NCI-H1436 (cell line): ENCODE measurements around the gene TBCD.

Source experiments
- DNase-seq: peaks from one replicate; lab custom pipeline; 2025; lab: John Stamatoyannopoulos, UW

The TBCD gene

GRCh38 chr17:82791532-82791931, 39.7 kb downstream of the TBCD start:
- no peak for DNase-seq

DNA sequence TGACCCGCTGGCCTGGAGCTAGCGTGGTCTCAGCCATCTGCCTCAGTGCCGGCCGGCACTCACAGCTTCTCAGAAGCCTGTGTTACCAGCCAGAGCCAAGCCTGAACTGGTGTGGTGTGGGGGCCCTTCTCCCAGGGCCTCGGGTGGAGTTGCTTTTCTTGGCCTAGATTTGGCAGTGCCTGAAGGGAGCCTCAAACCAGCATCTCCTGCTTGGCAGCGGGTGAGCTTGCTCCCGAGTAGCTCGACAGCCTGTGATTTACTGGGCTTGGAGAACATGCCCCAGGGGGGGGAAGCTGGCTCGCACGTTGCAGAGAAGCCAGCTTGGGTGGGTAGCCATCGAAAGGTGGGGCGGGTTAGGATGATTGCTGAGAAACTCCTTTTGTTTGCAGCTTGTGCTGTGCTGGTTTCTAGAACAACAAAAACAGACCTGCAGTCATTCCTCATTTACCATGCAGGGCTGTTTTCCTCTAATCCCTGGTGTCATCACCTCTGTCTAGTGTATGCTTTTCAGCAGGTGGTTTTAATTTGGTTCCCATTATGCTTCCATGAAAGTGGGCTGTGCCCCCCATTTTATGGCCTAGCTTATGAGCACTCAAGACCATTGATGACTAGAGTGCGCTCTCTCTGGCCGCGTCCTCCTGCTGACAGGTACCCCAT, 42.2 kb downstream of the TBCD start:
- peak; percentile 54 for DNase-seq

DNA sequence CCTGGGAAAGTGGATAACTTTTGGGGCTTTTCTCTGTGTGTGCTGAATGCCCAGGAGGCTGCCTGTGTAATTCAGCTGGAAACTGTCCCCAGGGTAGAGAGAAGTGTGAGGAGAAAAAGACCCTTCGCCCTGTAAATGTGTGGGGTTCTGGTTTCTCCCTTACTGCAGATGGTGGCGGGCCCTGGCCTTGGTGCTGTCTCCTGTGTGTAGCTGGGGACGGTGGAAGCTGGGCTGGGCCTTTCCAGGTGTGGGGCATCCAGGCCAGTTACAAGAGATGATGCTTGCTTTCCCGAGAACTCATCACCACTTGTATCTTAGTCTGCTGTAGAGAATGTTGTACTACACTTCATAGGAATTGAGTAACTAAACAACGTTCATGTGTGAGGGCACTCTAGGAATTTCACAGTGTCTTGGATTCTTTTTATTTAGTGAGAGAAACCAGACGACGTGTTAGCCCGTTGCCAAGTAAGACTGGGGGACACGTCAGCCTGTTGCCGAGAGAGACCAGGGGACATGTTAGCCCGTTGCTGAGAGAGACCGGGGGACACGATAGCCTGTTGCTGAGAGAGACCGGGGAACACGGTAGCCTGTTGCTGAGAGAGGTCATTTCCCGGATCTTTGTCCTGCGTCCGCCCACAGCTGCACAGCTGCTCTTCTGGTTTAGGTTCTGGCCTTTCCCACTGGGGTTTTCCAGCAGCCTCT, 43.1 kb downstream of the TBCD start:
- no peak for DNase-seq

DNA sequence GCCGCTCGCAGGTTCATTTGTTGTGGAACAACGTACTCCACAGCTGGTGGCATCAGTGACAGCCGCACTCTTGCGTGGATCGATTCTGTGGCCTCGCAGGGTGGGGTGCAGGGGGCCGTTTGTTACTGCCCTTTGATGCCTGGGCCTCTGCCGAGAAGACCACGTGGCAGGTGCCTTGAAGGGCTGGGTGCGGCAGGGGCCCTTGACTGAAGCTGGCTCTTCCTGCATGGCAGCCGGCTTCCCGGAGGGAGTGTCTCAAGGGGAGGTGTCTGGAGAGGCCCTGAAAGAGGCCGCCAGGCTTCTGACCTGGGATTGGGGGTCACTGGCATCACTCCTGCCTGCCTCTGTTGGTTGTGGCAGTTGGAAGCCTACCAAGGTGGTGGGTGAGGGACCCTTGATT, 43.8 kb downstream of the TBCD start:
- DNase-seq, result no peak

GRCh38 chr17:82797061-82797460, 45.2 kb downstream of the TBCD start:
- no peak for DNase-seq

DNA sequence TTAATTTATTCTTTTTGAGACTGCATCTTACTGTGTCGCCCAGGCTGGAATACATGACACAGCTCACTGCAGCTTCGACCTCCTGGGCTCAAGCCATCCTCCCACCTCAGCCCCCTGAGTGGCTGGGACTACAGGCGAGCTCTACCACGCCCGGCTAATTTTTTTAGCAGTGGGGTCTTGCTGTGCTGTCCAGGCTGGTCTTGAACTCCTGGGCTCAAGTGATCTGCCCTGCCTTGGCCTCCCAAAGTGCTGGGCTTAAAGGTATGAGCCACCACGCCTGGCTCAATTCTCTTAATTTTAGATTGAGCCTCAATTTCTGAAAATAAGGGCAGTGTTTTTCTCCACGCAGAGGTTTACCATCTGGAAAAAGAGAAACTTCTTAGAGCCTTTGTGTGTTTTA, 46.9 kb downstream of the TBCD start:
- no peak for DNase-seq

DNA sequence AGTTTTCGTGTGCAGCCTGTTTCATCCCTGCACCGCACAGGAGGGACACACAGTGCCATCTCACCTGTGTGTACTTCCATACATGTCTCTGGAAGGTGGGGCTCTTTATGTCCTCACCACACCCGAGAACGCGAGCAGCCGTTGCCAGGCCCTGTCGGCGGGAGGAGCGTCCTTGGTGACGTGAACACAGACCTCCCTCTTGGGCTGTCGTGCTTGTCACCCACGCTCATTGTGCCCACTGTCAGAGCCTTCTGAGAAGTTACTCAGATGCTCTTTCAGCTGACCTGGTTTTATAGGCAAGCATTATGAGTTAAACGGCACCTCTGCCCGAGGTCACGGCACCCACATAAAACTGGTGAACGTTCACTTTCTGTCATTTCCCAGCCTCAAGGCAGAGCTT, 47.7 kb downstream of the TBCD start:
- DNase-seq, result no peak

DNA sequence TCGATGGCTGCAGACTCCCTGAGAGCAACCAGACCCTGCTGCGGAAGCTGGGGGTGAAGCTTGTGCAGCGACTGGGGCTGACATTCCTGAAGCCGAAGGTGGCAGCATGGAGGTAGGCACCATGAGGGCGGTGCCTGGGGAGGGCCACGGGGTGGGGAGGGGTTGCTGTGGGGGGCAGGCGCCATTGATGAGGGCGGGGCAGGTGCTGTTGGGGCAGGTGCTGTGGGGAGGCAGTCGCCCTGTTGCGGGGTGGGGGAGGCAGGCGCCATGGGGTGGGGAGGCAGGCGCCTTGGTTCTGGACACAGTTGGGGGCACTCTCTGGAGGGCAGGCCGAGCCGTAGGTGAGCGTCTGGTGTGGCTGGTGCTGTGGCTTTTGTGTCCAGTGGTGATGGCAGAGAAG, 49.0 kb downstream of the TBCD start:
- no peak for DNase-seq

DNA sequence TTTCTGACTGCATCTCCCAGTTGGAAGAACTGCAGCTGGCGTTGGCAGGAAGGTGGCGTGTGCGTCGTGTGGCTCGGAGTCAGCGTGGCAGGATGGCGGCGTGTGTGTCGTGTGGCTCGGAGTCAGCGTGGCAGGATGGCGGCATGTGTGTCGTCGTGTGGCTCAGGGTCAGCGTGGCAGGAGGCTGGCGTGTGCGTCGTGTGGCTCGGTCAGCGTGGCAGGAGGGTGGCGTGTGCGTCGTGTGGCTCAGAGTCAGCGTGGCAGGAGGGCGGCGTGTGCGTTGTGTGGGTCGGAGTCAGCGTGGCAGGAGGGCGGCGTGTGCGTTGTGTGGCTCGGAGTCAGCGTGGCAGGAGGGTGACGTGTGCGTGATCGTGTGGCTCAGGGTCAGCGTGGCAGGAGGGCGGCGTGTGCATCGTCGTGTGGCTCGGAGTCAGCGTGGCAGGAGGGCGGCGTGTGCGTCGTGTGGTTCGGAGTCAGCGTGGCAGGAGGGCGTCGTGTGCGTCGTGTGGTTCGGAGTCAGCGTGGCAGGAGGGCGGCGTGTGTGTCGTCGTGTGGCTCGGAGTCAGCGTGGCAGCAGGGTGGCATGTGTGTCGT, 49.6 kb downstream of the TBCD start:
- DNase-seq, result no peak

GRCh38 chr17:82802075-82802780, 50.4 kb downstream of the TBCD start:
- DNase-seq, result no peak

- DNase-seq, result no peak
Measured at GRCh38 chr17:82803185-82803584, 51.3 kb downstream of the TBCD start.

DNA sequence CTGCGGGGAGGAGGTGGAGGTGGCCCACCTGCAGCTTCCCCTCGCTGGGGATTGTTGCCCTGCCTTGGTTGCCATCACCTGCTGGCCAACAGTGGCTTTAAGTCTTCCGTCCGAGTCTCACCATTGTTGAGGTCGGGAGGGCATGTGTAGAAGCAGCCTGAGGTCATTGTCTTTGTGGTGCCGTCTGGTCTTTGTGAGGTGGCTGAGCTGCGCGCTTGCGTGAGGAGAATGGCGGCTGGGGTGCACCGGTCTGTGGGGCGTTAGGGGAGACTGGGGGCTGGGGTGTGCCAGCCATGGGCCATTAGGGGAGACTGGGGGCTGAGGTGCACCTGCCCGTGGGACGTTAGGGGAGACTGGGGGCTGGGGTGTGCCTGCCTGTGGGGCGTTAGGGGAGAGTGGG, 51.7 kb downstream of the TBCD start:
- no peak for DNase-seq

DNA sequence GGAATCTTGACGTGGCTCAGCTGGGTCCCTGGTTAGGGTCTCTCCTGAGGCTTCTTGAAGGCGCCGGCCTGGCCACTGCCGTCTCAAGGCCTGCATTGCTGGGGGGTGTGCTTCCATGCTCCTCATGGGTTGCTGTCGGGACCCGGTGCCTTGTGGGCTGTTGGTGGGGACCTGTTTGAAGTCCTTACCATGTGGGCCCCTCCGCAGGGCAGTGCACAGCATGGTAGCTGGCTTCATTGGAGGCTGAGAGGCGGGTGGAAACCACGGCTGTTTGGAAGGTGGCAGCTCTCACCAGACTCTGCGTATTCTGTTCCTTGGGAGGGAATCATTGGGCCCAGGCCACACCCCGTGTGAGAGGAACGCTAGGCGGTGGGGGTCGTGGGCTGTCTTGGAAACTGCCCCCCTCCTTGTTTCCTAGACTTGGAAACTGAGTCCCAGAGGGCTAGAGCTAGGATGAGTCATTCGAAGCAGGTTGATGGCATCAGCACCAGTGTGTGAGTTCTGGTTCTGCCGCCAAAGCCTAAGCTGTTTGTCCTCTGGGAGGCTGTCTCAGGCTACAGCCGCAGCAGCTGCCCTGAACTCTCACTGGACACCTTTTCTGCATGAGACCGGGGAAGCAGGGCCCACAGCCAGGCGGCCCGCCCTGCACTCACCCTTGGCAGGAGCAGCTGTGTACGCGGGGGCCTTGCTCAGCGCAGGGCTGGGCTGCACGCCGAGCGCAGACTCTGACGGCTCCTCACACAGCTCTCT, 52.8 kb downstream of the TBCD start:
- DNase-seq, result no peak

DNA sequence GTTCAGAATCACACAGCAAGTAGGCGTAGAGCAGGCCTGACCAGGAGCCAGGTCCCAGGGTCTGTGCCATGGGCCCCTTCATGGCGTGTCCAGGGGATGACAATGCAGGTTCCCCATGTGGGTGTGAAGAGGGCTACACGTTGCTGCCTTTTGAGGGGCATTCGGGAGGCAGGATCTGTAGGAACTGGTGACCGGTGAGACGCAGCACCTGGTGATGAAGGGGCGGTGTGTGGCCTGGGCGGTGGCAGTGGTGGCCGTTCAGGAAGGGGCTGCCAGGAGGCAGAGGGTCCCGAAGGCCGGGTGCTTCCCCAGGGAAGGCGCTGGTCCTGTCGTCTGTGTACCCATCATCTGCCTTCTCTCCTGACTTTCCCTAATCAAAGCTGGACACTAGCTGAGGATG, 53.4 kb downstream of the TBCD start:
- no peak for DNase-seq

- no peak for DNase-seq
Measured at GRCh38 chr17:82805823-82806222, 54.0 kb downstream of the TBCD start.

DNA sequence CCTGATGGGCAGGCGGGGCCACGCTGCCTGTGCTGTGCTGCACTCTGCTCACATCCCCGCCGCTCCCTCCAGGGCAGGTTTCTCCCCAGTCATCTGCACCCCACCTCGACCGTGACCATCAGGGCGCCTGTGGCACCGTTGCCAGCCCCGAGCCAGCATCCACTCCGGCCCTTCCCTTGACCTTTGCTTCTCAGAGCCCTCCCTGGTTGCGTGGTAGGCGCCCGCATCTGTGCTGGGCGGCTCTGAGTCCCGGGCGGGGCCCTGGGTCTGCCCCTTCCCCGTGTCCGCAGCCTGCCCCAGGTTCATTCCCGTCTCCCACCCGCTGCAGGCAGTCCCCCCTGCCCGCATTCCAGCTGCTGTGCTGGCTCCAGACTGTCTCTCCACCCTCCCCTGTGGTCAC, 54.8 kb downstream of the TBCD start:
- no peak for DNase-seq

GRCh38 chr17:82807101-82807500, 55.2 kb downstream of the TBCD start:
- no peak for DNase-seq

DNA sequence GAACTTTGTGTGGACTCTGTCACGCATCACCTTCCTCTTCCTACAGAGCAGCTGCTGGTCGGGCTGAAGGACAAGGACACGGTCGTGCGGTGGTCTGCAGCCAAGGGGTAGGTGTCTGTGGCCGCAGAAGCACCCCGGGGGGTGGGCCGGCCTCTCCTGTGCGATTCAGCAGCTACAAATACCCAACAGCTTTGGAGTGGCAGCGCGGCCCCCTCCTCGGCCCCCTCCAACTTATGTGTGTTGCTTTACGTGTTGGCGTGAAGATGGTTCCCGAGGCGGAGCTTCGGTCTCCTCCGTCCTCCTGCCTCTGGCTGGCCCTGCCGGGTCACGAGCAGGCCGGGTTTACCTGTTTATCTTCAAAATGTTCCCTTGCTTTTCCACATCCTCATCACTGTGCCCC, 55.7 kb downstream of the TBCD start:
- no peak for DNase-seq

DNA sequence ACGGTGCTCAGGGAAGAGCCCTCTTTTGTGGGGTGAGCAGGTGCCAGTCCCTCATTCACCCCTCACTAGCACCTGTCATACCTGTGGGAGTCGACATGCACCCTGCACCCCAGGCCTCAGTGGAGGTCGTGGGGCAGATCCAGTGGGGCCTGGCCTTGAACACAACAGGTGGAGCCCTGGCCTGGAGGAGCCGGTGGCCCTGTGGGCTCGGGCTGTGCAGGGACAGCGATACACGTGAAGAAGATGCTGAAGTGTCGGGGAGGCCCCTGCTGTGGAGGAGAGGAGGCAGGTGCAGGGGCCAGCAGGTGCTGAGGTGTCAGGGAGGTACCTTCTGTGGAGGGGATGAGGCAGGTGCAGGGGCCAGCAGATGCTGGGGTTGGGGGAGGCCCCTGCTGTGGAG, 56.1 kb downstream of the TBCD start:
- no peak for DNase-seq

DNA sequence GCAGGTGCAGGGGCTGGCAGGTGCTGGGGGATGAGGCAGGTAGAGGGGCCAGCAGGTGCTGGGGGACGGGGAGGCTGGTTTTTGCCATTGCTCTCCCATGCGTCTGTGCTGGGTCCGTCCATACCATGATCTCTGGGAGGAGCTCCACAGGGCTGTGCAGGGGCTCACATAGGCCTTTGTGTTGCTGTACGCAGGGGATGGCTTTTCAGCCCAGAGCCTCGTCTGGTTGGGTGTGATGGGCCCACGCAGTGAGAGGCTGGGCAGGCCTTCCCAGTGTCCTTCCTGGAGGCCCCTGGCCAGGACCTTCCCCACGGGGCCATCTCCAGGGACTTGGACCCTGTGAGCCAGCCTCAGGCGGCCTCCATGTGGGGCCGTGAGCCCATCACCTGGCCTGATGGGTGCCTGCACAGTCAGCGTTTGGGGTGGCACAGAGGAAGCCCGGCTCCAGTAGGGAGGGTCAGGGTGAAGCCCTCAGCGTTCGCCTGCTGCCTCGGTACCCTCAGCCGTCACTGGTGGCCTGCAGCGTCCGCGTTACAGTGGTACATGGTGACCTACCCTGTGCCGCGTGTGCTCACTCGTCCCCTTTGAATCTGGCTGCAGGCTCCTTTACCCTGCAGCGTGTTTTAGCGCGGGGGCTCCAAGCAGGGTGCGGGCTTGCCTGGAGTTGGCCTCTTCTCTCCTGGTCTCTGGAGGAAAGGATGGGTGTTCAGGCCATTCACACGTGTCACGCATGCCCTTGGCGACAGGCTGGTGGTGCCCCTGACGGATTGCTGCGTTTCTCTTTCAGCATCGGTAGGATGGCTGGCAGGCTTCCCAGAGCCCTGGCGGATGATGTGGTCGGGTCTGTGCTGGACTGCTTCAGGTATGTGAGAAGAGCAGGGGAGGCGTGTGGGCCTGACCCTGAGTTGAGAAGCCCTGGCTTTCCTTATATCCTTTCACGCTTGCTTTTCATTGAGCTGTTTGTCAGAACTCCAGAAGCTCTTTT, 57.3 kb downstream of the TBCD start:
- no peak for DNase-seq
